ENCODE measurements around the gene NACA. TPM values are rescaled to one million over a fixed set of nuclear protein-coding genes. Genes with fewer than 3 reads are reported as not detected.

The NACA gene
- polyA plus RNA-seq, 3 donors = 1,057 to 2,520 (median 1,609) TPM

Other genes with a start within 250 kb of the NACA start
- gene GLS2, start 237.1 kb downstream of the NACA start, polyA plus RNA-seq = 10 to 100 TPM in 1 of 3 donors, under 1 TPM in 2; 0.34 to 61.5 (median 0.71) TPM
- gene RBMS2, start 203.5 kb downstream of the NACA start, polyA plus RNA-seq = 10 to 100 TPM in 2 of 3 donors, 1 to 10 TPM in 1; 3.3 to 24.4 (median 12.6) TPM
- 10 to 100 TPM; 18.9 to 56.0 (median 29.3) TPM for gene BAZ2A, start 95.0 kb downstream of the NACA start, polyA plus RNA-seq
- 100 to 1,000 TPM; 365 to 916 (median 482) TPM for gene ATP5F1B, start 79.3 kb downstream of the NACA start, polyA plus RNA-seq
- 100 to 1,000 TPM in 1 of 3 donors, 10 to 100 TPM in 2; 70.2 to 165 (median 99.6) TPM for gene PTGES3, start 37.0 kb downstream of the NACA start, polyA plus RNA-seq
- gene PRIM1, start 27.0 kb upstream of the NACA start, polyA plus RNA-seq = 1 to 10 TPM; 3.3 to 5.8 (median 5.1) TPM
- gene HSD17B6, start 38.0 kb upstream of the NACA start, polyA plus RNA-seq = 1 to 10 TPM in 2 of 3 donors, under 1 TPM in 1; 0.13 to 1.8 (median 1.3) TPM
- not detected for gene SDR9C7, start 209.1 kb upstream of the NACA start, polyA plus RNA-seq
- gene RDH16, start 232.3 kb upstream of the NACA start, polyA plus RNA-seq = under 1 TPM in 2 of 3 donors, not detected in 1; 0.12 to 0.21 TPM